Fibroblast of skin of scalp (primary cell): ENCODE measurements around the gene HRH4.

Experiments
- DNase-seq: peaks from one replicate; pipeline ENCODE4 v3.0.0-alpha.2; 2013

Gene HRH4

DNA sequence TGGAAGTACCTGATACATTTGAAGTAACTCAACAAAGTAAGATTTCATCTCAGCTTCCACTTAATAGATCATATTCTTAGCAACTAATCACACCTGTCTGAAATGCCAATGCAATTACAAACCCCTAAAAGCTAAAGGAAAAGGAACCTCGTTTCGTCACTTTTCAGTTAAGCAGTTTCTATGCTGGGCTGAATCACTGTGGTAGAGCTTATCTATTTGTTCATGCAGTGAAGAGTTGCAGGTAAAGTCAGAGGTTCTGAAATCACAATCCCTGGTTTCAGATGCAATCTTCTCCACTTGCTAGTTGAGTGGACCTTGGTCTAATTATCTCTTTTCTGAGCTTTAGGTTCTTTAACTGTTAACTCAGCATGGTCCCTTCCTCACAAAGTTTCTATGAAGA lies 6.3 kb downstream of the HRH4 start:
- DNase-seq: no peak

DNA sequence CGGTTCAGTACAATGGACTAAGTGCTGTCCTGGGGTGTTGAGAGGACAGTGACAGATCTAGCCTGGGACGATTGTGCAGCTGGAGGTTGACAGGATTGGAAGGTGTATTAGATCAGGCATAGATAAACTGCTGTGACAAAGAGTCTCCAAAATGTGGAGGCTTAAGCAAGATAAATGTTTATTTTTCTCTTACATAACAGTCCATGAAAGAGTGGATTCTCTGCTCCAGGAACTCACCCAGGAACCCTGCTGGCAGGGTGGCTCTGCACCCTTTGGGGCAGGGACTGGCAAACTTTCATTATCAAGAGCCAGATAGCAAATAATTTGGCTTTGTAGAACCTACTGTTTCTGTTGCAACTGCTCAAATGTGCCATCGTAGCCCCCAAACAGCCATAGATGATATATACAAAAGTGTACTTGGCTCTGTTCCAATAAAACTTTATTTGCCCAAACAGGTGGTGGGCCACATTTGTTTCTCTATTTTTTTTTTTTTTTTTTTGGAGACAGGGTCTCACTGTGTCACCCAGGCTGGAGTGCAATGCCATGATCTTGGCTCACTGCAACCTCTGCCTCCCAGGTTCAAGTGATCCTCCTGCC lies 9.7 kb downstream of the HRH4 start:
- no peak for DNase-seq

DNA sequence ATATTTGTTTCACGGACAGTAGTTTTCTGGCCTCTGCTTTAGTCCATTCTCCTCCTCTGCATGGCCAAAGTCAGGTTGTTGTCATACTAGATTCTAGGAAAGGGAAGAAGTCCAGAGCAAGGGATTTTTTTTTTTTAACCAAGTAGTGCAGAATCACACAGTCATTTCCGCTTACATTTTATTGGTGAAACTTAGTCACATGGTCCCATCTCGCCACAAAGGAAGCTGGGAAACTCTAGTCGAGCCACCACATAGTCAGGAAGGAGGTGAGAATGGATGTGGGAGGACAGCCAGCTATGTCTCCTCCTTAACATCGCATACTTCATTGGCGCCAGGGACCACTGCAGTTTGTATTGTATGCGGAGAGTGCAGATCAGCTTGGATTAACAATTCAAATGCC lies 10.4 kb downstream of the HRH4 start:
- no peak for DNase-seq

DNA sequence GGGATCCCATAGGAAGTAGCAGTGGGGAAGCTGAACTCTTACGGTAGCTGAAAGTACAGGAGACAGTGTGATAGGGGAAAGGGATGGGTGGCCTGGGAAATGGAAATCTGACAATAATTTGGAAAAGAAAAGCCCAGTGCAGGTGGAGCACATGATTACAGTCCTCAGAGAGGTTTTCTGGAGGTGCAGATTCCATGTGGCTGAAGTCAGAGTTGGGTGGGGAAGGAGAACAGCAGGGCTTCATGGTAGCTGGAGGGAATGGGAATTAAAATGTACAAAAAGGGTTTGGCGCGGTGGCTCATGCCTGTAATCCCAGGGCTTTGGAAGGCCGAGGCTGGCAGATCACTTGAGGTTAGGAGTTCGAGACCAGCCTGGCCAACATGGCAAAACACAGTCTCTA lies 12.2 kb downstream of the HRH4 start:
- no peak for DNase-seq

DNA sequence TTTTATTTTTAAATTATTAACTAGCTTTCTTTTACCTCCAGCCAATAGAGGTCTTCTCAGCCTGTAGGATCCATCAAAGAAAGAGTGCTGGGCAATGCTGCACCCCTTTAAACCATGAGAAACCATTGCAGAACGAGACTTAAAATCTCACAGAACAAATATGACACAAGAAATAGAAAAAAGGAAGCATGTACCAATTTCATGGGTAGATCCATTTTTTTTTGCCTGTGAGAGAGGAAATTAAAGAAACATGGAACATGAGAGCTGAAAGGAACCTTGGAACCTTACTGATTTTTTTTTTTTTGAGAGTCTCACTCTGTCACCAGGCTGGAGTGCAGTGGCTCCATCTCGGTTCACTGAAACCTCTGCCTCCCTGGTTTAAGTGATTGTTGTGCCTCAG lies 14.0 kb downstream of the HRH4 start:
- no peak for DNase-seq

DNA sequence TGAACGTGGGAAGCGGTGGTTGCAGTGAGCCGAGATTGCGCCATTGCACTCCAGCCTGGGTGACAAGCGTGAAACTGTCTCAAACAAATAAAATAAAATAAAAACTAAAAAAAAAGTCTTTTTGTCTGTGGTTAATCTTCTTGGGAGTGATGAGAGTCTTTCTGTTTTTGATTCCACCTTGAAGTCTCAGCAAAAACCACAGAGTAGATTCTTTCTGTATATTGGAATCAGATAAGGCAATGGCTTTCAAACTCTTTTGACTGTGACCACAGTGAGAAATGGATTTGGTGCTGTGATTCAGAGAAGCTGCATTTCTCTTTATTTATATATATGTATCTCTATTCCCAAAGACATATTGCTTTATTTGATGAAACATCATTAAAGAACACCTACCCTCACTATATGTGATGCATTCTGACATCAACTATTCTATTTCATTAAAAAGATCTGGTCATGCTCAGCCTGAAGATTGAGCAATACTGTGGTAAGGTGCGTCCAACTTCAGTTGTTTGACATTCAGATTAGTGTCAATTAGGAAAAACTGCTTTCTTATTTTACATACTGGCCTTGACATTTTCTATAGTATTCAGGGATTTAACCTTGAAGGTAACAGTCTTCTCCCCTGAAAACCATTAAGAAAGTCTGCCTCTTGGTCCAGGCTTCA lies 15.6 kb downstream of the HRH4 start:
- no peak for DNase-seq

DNA sequence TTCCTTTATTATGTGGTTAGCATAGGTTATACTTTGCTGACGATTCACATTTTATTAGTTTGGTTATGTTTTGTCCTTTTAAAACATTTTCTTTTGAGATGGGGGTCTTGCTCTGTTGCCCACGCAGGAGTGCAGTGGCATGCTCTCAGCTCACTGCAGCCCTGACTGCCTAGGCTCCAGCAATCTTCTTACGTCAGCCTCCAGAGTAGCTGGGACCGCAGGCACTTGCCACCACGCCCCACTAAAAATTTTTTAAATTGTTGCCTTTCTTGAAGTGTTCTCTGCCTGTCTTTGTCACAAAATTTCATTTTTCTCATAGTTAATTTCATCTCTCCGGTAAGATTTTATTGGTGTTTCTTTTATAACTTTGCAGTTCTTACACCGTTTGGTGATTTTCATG lies 18.9 kb downstream of the HRH4 start:
- DNase-seq: no peak

DNA sequence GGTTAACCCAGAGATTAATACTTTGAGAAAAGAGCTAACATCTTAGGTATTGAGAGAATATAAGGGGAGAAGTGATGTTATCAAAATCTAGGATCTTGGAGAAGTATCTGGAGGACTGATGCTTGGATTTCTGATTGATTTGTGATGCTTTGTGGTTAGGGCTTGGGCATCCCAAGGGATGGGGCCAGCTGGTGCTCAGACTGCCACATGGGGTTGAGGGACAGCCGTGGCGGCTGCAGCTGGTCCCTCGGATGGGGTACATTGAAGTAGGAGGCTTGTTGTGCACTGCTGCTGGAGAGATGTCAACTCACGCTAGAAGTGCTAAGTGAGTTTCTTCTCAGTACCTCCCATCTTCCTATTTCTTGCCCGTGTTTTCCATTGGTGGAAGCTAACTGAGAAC lies 22.4 kb downstream of the HRH4 start:
- no peak for DNase-seq

DNA sequence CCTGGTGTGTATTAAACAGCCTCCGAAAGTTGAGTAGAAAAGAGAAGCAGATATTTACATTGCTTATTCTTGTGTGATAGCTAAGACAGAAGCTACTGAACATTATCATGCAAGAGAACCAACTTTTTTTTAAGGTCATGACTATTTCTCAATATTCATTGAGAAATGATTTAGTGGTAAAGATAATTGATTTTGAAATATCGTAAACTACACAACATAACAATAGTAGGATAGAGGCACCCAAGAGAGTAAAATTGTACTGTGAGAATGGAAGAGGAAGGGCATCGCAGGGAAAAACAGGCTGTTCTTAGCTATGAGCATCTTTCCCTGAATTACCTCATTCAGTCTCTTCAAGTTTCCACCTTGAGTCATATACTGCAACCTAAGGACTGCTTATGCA lies 25.2 kb downstream of the HRH4 start:
- no peak for DNase-seq

DNA sequence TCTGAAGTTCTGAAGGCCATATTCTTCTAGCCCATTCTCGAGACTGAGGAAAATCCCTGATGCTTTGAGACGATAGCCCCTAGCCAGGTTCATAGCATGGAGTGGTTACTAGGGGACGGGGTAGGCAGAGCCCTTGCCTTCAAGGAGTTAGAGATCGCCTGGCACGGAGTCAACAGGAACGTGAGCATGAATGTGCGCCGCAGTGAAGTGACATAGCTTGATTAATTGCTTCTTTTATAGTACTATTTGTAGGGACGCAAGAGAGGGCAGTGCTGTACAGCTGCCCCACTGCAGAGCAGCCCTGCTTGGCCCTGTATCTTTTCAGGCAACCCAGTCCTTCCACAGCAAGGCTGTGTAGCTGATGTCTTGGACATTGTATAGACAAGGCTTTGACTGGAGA lies 26.2 kb downstream of the HRH4 start:
- DNase-seq: no peak

DNA sequence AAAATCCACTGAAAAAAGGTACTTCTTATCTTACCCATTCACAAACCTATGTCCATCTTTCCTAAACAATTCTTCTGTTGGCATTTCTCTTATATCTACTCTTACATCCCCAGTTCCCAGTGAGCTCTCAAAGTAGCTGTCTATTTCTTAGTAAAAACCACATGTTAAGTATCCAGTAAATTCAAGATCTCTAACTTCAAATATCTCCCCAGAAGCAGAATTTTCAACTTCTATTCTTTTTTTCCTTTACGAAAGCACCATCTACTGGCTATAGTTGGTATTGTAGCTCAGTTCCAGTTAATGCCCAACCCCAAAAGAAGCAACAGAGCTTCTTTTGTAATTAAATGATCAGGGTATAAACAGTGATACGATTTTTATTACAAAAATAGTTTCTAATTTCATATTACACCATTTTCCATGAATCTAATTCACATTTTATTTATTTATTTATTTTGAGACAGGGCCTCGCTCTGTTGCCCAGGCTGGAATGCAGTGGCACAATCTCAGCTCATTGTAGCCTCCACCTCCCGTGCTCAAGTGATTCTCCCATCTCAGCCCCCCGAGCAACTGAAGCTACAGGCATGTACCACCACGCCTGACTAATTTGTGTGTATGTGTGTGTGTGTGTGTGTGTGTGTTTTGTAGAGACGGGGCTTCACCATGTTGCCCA lies 28.5 kb downstream of the HRH4 start:
- DNase-seq: peak; percentile 46

DNA sequence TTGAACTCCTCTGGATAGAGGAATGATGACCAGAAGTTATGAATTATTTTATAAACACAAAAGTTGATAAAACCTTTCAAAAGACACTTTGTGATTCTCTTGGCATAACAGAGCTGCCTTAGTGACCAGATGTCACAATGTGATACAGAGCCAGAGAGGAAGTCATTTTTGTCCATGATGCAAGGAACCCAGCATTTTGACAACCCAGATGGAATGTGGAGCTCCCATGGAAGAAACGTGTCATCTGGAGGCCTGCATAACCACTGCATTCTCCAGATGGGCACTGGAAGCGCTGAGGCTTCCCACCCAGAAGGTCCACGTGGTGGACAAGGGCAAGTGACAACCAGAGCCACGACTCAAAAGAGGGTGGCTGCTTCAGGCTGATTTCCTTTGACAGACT lies 30.1 kb downstream of the HRH4 start:
- DNase-seq: peak; percentile 73

DNA sequence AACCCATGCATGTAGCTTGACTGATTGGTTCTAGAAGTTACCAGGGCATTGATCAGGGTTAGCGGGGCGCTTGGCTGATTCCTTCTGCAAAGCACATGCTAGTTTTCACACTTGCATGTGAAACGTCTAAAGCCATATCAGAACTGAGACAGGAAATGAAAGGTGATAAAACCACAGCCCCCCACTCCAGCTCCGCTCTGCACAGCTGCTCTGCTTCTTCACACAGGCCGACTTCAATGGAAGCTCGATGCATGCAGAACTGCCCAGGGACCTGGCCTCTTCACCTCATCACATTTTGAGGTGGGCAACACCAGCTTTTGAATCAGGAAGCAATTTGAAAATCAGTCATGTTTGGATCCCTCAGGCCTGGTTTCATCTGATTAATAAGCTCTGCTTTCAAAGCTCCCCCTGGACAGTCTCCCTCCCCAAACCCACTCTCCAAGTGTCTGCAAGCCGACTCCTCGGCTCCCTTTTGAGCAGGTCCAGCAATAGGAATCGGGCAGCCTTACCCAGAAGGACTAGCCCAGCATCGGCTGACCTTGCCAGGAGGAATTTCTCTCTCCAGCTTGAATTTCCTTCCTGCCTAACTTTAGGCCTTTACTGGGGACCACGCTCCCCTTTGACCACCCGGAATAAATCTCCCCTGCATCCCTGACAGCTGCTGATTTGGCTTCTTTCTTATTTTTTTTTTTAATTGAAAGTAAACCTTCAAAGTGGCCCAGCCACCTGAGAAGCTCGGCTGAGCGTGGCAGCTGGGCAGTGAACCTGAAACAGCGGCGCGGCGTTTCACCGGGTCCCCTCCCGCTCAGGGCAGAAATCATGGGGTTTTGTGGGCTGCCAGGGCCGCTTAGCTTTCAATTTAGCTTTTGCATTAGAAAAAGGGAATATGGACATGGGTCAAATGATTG lies 31.7 kb downstream of the HRH4 start:
- no peak for DNase-seq

DNA sequence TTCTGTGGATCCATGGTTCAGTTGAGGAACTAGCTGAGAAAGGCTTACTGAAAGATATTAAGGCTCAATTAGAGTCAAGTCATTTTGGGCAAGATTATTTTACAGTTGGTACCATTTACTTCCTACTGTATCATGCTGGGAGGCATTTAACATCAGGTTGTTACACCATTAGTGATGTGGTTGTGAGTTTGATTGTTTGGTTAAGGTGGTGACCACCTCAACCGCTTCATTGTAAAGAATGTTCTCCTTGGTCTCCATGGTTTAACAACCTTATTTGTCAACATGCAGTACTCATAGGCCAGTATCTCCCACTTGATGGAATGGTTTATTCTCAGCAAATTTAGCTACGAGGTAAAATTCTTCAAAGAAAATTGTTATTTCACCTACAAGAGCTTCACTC lies 34.1 kb downstream of the HRH4 start:
- DNase-seq: no peak

DNA sequence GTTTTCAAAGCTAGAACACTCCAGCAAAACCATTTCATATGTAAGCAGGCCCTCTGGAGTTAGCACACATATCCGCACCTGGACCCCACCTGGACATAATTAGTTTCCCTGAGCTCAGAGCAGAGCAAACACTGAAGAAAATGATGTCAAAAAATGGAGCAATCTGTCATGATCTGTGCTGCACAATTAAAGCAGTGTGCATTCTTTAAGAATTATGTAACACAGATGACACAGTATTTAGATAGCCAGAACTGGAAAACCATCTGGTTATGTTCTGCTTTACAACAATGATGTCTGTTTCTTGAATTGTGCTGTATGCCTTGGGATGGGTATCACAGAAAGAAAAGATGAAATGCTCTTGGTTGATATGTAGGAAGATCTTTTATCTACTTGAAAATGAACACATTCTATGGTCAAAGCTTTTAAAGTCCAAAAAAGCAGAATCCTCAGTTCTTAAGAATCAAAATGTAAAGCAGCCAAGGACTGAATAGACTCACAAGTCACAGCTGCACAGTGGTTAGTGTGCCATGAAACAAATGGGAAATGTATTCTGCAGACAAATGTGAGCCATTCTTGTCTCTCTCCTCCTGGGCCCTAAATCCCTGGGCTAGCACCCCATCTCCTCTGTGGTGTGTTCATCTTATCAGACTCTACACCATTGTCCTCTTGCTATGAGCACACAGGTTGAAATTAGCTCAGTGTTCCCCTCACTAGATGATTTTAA lies 36.8 kb downstream of the HRH4 start:
- peak; percentile 64 for DNase-seq

DNA sequence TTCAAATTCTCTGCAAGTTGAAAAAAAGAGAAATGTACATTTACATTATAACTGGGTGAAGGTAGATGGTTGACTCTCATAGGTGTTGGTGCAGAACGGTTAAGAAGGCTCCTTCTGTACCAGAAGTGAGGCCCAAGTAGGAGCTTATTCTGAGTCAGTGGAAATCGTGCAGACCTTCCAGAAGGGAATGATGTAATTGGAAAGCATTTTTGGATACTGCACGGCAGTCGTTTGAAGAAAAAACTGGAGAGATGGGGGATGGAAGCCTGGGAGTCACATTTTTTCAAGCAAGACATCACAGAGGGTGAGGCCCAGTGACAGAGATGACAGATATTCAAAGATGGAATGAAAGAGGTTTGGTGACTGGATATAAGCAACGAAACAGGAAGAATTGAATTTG lies 39.4 kb downstream of the HRH4 start:
- DNase-seq: peak; percentile 78

DNA sequence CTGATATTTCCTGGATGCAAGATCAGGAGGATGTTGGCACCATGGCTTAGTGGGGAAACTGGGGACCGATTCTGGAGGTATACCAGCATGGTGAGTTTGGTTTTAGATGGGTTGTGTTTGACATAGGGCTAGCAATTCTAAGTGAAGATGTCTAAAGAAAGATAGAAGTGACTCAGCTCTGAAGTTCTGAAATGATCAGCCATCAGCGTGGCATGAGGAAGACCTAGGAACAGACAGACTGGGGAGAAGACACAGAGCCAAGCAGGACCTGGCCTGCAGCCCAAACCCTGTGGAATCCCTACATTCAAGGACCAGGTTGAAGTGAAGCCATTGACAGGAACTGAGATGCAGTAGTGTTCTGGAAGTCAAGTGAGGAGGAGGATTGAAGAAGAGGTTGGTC lies 39.8 kb downstream of the HRH4 start:
- peak; percentile 18 for DNase-seq

DNA sequence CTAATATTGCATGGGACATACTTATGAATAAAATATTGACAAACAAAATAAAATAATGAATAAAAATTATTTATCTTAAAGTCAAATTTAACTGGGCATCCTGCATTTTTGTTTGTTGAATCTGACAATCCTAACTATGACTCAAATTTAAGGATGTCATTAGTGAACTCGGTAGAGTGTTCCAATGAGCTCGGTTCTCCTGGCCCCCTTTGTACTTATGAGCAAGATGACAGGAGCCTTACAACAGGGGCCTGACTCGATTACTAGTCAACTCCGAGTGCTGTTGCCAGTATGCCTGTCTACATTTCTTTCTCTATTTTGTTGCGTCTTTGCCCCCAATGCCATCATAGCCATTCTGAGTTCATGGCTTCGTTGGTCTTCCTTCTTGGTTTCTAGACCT lies 40.3 kb downstream of the HRH4 start:
- DNase-seq: no peak

DNA sequence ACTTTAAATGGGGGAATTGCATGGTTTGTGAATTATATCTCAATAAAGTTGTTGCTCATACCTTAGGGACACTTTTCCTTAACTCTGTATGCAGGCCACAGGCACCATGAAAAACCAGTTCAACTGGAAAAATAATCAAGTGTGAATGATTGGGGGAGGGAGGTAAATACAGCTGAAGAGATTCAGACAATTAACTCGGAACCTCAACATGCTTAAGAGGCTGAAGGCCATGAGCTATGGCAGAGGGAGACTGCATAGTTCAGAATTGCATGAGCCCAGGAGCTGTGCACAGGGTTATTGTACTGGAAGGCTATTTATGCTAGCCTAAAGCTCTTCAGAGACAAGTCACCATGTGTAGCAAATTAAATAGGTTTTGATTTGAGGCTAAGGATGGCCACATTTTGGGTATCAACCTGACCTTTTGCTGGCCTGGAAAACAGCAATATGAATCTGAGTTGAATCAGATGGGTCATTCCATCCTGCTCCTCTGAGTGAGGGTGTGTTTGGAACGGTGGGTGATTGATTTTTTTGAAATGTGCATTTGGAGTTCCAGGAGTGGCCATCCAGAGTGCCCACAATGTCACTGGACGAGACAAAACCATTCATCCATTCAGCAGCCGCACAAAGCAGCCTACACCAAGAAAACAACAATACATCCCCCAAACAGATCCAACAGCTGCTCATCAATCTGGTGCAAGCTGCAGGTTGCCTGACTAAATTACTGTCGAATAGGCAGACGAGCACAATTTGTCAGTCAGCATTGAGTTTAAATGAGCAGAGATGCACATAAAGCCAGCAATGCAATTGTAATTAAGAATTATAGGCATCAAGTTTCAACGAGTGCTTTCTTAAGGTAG lies 42.5 kb downstream of the HRH4 start:
- DNase-seq: no peak

DNA sequence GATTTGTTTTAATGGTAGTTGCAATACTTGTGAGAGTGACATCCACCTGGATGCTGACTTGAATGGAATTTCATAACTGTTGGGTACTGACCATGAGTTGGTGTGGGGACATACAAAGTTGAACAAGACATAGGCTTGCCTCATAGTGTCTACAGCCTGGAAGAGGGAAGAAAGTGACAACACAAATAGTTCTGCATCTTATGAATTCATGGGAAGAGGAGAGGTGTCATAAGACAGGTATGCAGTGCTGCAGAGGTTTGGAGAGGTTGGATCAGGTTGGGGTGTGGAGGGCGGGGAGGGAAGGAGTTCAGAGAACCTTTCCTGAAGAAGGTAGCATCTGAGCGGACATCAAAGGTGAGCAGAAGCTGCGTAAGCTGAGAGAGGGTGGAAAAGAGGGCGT lies 44.0 kb downstream of the HRH4 start:
- no peak for DNase-seq

DNA sequence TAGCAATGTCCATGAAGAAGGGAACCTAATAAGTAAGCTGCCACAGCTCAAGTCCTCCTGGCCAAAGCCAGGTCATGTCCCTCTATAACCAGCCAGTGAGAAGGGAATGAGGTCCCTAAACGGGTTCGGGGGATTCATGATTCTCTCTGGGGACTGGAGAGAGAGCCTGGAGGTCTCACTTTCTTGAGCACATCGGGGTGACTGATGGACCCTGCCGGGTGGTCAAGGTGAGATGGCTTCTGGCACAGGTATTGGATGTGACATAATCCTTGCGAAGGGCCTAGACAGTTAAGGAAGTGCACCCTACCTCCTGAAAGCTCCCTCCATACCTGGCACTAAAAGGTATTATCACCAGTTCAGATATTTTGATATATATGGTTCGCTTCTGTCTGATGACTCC lies 45.7 kb downstream of the HRH4 start:
- no peak for DNase-seq

DNA sequence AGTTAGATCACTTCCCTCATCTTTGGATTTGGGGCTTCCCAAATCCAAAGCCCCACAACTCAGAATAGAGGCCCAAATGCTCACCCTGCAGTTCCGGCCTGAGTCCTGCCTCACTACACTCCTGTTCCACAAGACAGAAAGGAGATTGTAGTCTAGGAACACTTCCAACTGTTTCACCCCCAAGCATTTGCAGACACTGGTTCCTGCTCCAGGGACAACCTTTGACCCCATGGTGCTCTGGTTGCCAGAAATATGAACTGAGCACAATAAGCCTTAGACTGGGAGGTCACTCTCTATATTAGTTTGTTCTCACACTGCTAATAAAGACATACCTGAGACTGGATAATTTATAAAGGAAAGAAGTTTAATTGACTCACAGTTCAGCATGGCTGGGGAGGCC lies 49.0 kb downstream of the HRH4 start:
- no peak for DNase-seq
